Loucy (cell line): ENCODE results near the gene SPOPL.

ENCODE experiments used
- EZH2phosphoT487 ChIP-seq: fragments of 200-600 bp; IDR thresholded peaks from 2 replicates; pipeline ENCODE4 v1.6.1; 2018; ENCODE audit warnings: antibody characterized with exemption, mild to moderate bottlenecking, moderate library complexity, borderline replicate concordance
- TF ChIP-seq, protein P1 (sequence below): fragments of 200-600 bp; sonication (generic); conservative IDR thresholded peaks from 2 replicates; pipeline ENCODE4 v1.5.1; 2014; ENCODE audit warnings: mild to moderate bottlenecking, antibody characterized with exemption, low read length

DNA sequence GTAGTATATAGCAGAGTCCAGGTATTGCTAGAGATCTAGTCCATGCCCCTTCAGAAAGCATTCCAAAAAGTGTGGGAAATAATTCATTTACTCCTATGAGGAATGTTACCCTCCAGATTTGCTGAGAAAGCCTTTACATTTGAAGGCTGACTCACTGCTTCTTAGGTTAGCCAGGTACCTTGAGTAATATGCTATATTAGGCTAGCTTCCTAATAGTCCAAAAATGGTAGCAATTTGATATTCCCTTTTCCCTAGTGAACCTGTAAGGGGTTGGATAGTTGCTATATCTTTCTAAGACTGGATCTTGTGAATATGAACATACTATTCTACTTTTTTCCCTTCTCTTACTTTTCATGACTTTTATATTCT, 63.6 kb downstream of the SPOPL start:
- TF ChIP-seq, protein P1, sequence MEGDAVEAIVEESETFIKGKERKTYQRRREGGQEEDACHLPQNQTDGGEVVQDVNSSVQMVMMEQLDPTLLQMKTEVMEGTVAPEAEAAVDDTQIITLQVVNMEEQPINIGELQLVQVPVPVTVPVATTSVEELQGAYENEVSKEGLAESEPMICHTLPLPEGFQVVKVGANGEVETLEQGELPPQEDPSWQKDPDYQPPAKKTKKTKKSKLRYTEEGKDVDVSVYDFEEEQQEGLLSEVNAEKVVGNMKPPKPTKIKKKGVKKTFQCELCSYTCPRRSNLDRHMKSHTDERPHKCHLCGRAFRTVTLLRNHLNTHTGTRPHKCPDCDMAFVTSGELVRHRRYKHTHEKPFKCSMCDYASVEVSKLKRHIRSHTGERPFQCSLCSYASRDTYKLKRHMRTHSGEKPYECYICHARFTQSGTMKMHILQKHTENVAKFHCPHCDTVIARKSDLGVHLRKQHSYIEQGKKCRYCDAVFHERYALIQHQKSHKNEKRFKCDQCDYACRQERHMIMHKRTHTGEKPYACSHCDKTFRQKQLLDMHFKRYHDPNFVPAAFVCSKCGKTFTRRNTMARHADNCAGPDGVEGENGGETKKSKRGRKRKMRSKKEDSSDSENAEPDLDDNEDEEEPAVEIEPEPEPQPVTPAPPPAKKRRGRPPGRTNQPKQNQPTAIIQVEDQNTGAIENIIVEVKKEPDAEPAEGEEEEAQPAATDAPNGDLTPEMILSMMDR: no peak
- TF ChIP-seq EZH2phosphoT487: no peak
